Osteocyte (in vitro differentiated cells): ENCODE results near the gene SLC22A5. TPM values are rescaled to one million over a fixed set of nuclear protein-coding genes. Genes with fewer than 3 reads are reported as not detected.

Experiments
- DNase-seq: peaks from one replicate; pipeline ENCODE4 v3.0.0; 2021; ENCODE audit warnings: mixed read lengths; ENCODE audit not compliant: unreplicated experiment; ENCODE audit errors: extremely low spot score
- H3K27ac Mint-ChIP-seq: one replicate; pipeline ENCODE4 v1.8.0; 2021; ENCODE audit warnings: mild to moderate bottlenecking, mixed read lengths; ENCODE audit not compliant: unreplicated experiment
- H3K27me3 Mint-ChIP-seq: one replicate; pipeline ENCODE4 v1.8.0; 2021; ENCODE audit warnings: mixed read lengths; ENCODE audit not compliant: unreplicated experiment
- H3K36me3 Mint-ChIP-seq: one replicate; pipeline ENCODE4 v1.8.0; 2021; ENCODE audit warnings: mixed read lengths; ENCODE audit not compliant: unreplicated experiment
- H3K4me1 Mint-ChIP-seq: one replicate; pipeline ENCODE4 v1.8.0; 2021; ENCODE audit warnings: mixed read lengths; ENCODE audit not compliant: unreplicated experiment
- H3K4me3 Mint-ChIP-seq: one replicate; pipeline ENCODE4 v1.8.0; 2021; ENCODE audit warnings: mild to moderate bottlenecking, moderate library complexity, mixed read lengths; ENCODE audit not compliant: unreplicated experiment
- H3K9me3 Mint-ChIP-seq: one replicate; pipeline ENCODE4 v1.8.0; 2021; ENCODE audit warnings: mixed read lengths; ENCODE audit not compliant: unreplicated experiment
- long read RNA-seq: library from polyadenylated mRNA; unstranded; transcript quantifications from one replicate; pipeline ENCODE4 v2.0.0, GENCODE V29; 2021
- total RNA-seq: library from RNA; stranded (reverse); gene quantifications from 2 replicates; pipeline ENCODE4 v1.2.1, GENCODE V29; 2021
- TF ChIP-seq, protein P1 (sequence below): fragments of 200-600 bp; sonication (generic); IDR thresholded peaks from 2 replicates; pipeline ENCODE4 v1.5.0; 2021; ENCODE audit warnings: antibody characterized with exemption, mild to moderate bottlenecking, moderate library complexity

SLC22A5 gene
- 6.7 and 9.1 TPM in 2 replicates for total RNA-seq
- long read RNA-seq, transcript SLC22A5-201 (10 exons, 3,237 nt): major isoform, 5 of 6 reads
- long read RNA-seq, partial matches to known transcripts: 0 of 6 reads
- long read RNA-seq, other reads (novel, unspliced or antisense): 1 of 6 reads

GRCh38 chr5:132369474-132370180 lies at the start of gene SLC22A5:
TSS of gene SLC22A5 (plus strand) at chr5:132369710. CDS start at chr5:132369973, 263 bp downstream.
- peaks cover 27% of the 10 kb centered on the region for H3K4me1 Mint-ChIP-seq
- TF ChIP-seq, protein P1, sequence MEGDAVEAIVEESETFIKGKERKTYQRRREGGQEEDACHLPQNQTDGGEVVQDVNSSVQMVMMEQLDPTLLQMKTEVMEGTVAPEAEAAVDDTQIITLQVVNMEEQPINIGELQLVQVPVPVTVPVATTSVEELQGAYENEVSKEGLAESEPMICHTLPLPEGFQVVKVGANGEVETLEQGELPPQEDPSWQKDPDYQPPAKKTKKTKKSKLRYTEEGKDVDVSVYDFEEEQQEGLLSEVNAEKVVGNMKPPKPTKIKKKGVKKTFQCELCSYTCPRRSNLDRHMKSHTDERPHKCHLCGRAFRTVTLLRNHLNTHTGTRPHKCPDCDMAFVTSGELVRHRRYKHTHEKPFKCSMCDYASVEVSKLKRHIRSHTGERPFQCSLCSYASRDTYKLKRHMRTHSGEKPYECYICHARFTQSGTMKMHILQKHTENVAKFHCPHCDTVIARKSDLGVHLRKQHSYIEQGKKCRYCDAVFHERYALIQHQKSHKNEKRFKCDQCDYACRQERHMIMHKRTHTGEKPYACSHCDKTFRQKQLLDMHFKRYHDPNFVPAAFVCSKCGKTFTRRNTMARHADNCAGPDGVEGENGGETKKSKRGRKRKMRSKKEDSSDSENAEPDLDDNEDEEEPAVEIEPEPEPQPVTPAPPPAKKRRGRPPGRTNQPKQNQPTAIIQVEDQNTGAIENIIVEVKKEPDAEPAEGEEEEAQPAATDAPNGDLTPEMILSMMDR: no peak
- no peaks in the 10 kb centered on the region for H3K9me3 Mint-ChIP-seq
- H3K27ac Mint-ChIP-seq: peak within 1 kb of the TSS; percentile 81
- H3K4me3 Mint-ChIP-seq: peak within 1 kb of the TSS; percentile 76
- peak; percentile 91 for DNase-seq
- no peaks in the 10 kb centered on the region for H3K27me3 Mint-ChIP-seq
- no peaks in the 10 kb centered on the region for H3K36me3 Mint-ChIP-seq

- Mint-ChIP-seq H3K27me3 (no peaks in the 10 kb centered on the region), H3K27ac (no peak overlapping the region), H3K9me3 (no peaks in the 10 kb centered on the region), H3K36me3 (no peaks in the 10 kb centered on the region), H3K4me1 (peaks cover 11% of the 10 kb centered on the region), H3K4me3 (no peak overlapping the region)
- no peak for DNase-seq
- TF ChIP-seq, protein P1: no peak
Observed at GRCh38 chr5:132319975-132320374, 49.5 kb upstream of the SLC22A5 start.

DNA sequence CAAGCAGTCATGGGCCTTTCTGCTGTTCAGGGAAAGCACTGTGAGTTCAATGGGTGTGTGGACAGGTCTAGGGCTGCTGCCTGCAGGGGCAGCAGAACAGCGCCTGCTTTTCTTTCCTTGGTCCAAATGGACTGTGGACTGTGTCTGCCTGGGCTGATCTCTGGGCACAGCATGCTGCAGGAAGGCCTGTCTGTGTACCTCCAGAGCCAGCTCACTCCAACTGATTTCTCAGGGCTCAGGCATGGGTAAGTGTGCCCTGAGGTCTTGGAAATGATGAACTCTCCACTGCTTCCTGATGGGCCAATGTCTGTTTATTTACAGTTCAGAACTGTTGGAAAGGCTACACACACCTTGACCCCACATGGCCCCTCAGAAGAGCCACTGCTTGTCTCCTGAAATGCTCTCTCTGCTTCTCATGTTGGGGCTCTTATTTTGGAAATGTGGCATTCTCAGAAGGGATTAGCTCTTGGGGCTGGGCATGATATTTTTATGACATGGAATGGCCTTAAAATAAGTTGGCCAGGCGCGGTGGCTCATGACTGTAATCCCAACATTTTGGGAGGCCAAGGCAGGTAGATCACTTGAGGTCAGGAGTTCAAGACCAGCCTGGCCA lies 48.3 kb upstream of the SLC22A5 start:
- no peak overlapping the region for H3K27ac Mint-ChIP-seq
- TF ChIP-seq, protein P1: no peak
- peaks cover 11% of the 10 kb centered on the region for H3K4me1 Mint-ChIP-seq

DNA sequence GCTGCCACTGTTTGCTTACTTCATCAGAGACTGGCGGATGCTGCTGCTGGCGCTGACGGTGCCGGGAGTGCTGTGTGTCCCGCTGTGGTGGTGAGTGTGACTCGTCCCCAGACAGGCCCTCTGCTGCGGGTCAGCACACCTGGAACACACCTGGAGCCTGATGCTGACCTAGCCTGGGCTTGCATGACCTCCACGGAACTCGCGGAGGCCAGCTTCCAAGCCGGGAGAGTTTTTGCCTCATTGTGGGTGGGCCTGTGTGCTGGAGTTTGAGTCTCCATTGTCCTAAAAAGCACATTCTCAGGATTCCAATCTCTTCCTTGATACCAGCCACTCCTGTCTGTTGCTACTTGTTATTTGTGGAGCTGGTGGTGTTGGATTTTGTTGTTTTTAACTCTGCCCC lies 47.2 kb upstream of the SLC22A5 start:
- TF ChIP-seq, protein P1: no peak
- H3K27me3 Mint-ChIP-seq: no peaks in the 10 kb centered on the region
- DNase-seq: no peak
- no peaks in the 10 kb centered on the region for H3K36me3 Mint-ChIP-seq
- H3K4me1 Mint-ChIP-seq: peaks cover 13% of the 10 kb centered on the region
- no peak overlapping the region for H3K4me3 Mint-ChIP-seq
- no peaks in the 10 kb centered on the region for H3K9me3 Mint-ChIP-seq
- H3K27ac Mint-ChIP-seq: peak overlapping the region; percentile 20

More for the DNA sequence above, 48.3 kb upstream of the SLC22A5 start:
- H3K4me3 Mint-ChIP-seq: no peak overlapping the region
- no peaks in the 10 kb centered on the region for H3K27me3 Mint-ChIP-seq
- H3K9me3 Mint-ChIP-seq: no peaks in the 10 kb centered on the region
- DNase-seq: no peak
- no peaks in the 10 kb centered on the region for H3K36me3 Mint-ChIP-seq

DNA sequence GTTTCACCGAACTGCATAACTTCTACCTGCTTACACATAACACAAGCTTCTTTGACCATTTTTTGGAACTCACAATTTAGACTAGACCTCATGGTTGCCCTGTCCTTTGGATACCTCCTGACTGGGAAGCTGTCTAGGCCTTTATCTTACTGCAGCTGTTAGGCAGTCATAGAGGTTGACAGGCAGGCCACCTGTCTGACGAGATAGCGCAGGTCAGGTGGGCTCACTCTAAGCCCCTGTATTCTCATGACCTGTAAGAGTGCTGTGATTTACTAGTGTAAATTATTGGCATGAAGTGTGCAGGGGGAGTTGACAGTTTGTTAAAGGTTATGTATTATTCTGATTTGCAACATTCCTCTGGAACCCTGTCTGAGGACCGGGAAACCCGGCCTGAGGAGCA lies 46.3 kb upstream of the SLC22A5 start:
- Mint-ChIP-seq H3K4me3 (no peak overlapping the region), H3K27ac (no peak overlapping the region), H3K4me1 (peaks cover 19% of the 10 kb centered on the region), H3K36me3 (no peaks in the 10 kb centered on the region), H3K9me3 (no peaks in the 10 kb centered on the region), H3K27me3 (no peaks in the 10 kb centered on the region)
- DNase-seq: no peak
- TF ChIP-seq, protein P1: no peak
